Mammary epithelial cell (primary cell): ENCODE data around the gene AMACR.

Source experiments
- CTCF ChIP-seq, 2 donors: IDR thresholded peaks in 1 of 2; conservative IDR thresholded peaks in 1 of 2; 2 replicates each; pipeline ENCODE4 v1.5.1; 2011 to 2012; ENCODE audit warnings: inconsistent platforms in 2 of 2, low read length in 2 of 2, mild to moderate bottlenecking in 2 of 2, control low read depth in 1 of 2, low read depth in 1 of 2; ENCODE audit not compliant: insufficient read depth in 1 of 2; ENCODE audit errors: extremely low read depth in 1 of 2
- EZH2 ChIP-seq: IDR thresholded peaks from 2 replicates; pipeline ENCODE4 v1.6.1; 2012; ENCODE audit warnings: low read length, inconsistent platforms, borderline replicate concordance

- peak; percentile 3 to 35 for TF ChIP-seq CTCF (conservative IDR thresholded peaks at IDR 0.05 in 1 of 2, IDR thresholded peaks at IDR 0.05 in 1 of 2; ENCODE audit: extremely low read depth in 1 of 2, insufficient read depth in 1 of 2, low read depth in 1 of 2, low read length in 2 of 2)
- no peak for TF ChIP-seq EZH2
Measured at GRCh38 chr5:33994845-33995244, 13.0 kb downstream of the AMACR start.
